ENCODE results near the gene LRMDA. TPM values are rescaled to one million over a fixed set of nuclear protein-coding genes. Genes with fewer than 3 reads are reported as not detected.

The LRMDA gene
- polyA plus RNA-seq, 2 of the 4 experiments (the other 2 are of a cell fraction), result 4.6 to 5.2 TPM

- Histone ChIP-seq H3K4me3 (no peak overlapping the region), H3K4me1 (no peaks in the 10 kb centered on the region), H3K27ac (no peak overlapping the region), H3K4me2 (no peak overlapping the region), H3K9me3 (no peaks in the 10 kb centered on the region)
- no peak for DNase-seq (ENCODE audit: low read depth in 1 of 2, low spot score in 1 of 2)
- ChIA-PET POLR2A (no interaction called here), CTCF (no interaction called here)
- 22% methylated on average over 3 of the region's 3 CpGs for WGBS (ENCODE audit: missing lambda C conversion rate)
- FAIRE-seq, result no peak
- TF ChIP-seq HOXB13 (CRISPR knock-in tag; IDR thresholded peaks at IDR 0.05; ENCODE audit: low read depth), result no peak
- no peak for TF ChIP-seq EHF (CRISPR knock-in tag; IDR thresholded peaks at IDR 0.05)
- TF ChIP-seq, protein P1, sequence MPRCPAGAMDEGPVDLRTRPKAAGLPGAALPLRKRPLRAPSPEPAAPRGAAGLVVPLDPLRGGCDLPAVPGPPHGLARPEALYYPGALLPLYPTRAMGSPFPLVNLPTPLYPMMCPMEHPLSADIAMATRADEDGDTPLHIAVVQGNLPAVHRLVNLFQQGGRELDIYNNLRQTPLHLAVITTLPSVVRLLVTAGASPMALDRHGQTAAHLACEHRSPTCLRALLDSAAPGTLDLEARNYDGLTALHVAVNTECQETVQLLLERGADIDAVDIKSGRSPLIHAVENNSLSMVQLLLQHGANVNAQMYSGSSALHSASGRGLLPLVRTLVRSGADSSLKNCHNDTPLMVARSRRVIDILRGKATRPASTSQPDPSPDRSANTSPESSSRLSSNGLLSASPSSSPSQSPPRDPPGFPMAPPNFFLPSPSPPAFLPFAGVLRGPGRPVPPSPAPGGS (IDR thresholded peaks at IDR 0.05), result no peak
- ATAC-seq, result no peak
These were observed 503.8 kb downstream of the LRMDA start for GRCh38 chr10:75935240-75935639.

DNA sequence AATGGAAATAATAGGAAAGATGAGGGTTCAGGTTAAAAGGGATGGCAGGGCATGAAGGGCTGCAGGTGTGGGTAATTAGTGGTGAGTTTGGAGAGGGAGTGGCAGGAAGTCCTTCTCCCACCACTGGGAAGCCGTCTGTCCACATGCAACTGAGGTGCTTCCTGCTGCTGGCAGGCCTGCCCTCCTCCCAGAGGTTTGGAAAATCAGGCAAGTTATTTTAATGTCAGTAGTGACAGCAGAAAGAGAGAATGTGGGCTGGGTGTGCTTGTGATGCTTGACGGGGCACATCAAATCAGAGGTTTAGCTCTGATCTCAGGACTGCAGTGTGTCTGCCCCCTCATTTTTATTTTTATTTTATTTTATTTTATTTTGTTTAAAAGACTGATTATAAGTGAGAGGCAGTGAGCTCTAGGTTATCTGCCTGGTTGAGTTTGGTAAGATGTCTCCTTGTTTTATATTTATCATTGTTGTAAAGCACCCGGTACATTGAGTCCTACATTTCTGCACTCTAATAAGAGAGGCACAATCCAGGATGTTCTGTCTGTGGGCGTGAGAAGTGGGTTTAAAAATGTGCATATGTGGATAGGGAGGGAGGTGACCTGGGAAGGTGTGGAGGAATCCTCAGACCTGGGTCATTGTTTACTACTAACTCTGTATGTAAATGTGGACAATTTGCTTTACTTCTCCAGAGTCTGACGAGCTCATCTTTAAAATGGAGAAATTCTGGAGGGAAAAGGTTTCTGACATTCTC, 504.4 kb downstream of the LRMDA start:
- DNase-seq (ENCODE audit: low read depth in 1 of 2, low spot score in 1 of 2), result no peak
- no peaks in the 10 kb centered on the region for H3K4me1 ChIP-seq
- no peak overlapping the region for H3K4me2 ChIP-seq
- TF ChIP-seq MYC (IDR thresholded peaks at IDR 0.05; ENCODE audit: borderline replicate concordance, low read length), result no peak
- TF ChIP-seq EHF (CRISPR knock-in tag; IDR thresholded peaks at IDR 0.05), result no peak
- no peak for TF ChIP-seq HDAC2 (IDR thresholded peaks at IDR 0.05)
- no peak for TF ChIP-seq HMGXB4 (CRISPR knock-in tag; IDR thresholded peaks at IDR 0.05; ENCODE audit: borderline replicate concordance)
- no peak for TF ChIP-seq MAX (IDR thresholded peaks at IDR 0.05)
- POLR2A ChIA-PET, result no interaction called here
- no peak for FAIRE-seq
- no peaks in the 10 kb centered on the region for H3K9me3 ChIP-seq
- CTCF ChIA-PET, result interaction anchor here (1.1 kb wide), 1 partner anchor 13 kb away, joined by 3 read pairs; no protein-coding TSS in a partner anchor
- WGBS (ENCODE audit: missing lambda C conversion rate), result 54% methylated on average over 5 of the region's 5 CpGs
- no peak overlapping the region for H3K27ac ChIP-seq
- ATAC-seq, result no peak
- H3K4me3 ChIP-seq, result no peak overlapping the region

DNA sequence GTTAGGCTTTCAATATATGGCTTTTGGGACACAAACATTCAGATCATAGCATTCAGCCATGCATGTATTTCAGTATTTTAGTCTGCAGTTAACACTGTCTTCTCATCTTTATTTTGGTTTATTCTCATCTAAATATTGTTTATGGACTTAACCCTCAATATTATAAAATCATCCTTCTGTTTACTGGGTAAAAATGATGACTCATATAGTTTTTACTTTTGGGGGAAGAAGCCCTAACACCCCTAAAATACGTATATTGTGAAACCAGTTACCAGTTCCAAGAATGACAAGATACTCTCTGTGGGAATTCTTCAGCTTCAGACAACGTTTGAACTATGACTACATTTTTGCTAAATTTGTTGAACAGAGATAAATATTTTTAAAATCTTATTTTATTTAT, 505.4 kb downstream of the LRMDA start:
- Histone ChIP-seq H3K4me2 (no peak overlapping the region), H3K4me1 (no peaks in the 10 kb centered on the region), H3K9me3 (no peaks in the 10 kb centered on the region), H3K27ac (no peak overlapping the region), H3K4me3 (no peak overlapping the region)
- no peak for ATAC-seq
- FAIRE-seq, result no peak
- POLR2A ChIA-PET, result no interaction called here
- DNase-seq (ENCODE audit: low read depth in 1 of 2, low spot score in 1 of 2), result no peak
- TF ChIP-seq CTCF (IDR thresholded peaks at IDR 0.05) (no peak), TFCP2L1 (CRISPR knock-in tag; IDR thresholded peaks at IDR 0.05) (no peak), FOSL2 (IDR thresholded peaks at IDR 0.05) (no peak), FOSL2 (CRISPR knock-in tag; IDR thresholded peaks at IDR 0.05) (peak; percentile 33; the same call in 1 of the 2 replicates), MAFK (IDR thresholded peaks at IDR 0.05; ENCODE audit: partially characterized antibody) (peak; percentile 55), ZFP36 (IDR thresholded peaks at IDR 0.05; ENCODE audit: borderline replicate concordance, partially characterized antibody) (no peak)
- CTCF ChIA-PET, result interaction anchor here (1.1 kb wide), 1 partner anchor 12 kb away, joined by 3 read pairs; no protein-coding TSS in a partner anchor
- 12% methylated on average over 2 of the region's 2 CpGs for WGBS (ENCODE audit: missing lambda C conversion rate)

GRCh38 chr10:75937823-75938222, 506.4 kb downstream of the LRMDA start:
- CTCF ChIA-PET, result interaction anchor here (0.7 kb wide), 1 partner anchor 21 kb away, joined by 3 read pairs; no protein-coding TSS in a partner anchor
- no peak overlapping the region for H3K27ac ChIP-seq
- no peak for FAIRE-seq
- no peaks in the 10 kb centered on the region for H3K4me1 ChIP-seq
- no peak overlapping the region for H3K4me2 ChIP-seq
- 57% methylated on average over 2 of the region's 2 CpGs for WGBS (ENCODE audit: missing lambda C conversion rate)
- ATAC-seq, result no peak
- no peaks in the 10 kb centered on the region for H3K9me3 ChIP-seq
- H3K4me3 ChIP-seq, result no peak overlapping the region
- no peak for DNase-seq (ENCODE audit: low read depth in 1 of 2, low spot score in 1 of 2)
- POLR2A ChIA-PET, result no interaction called here
- TF ChIP-seq FOSB (CRISPR knock-in tag; IDR thresholded peaks at IDR 0.05) (no peak), RNF2 (IDR thresholded peaks at IDR 0.05; ENCODE audit: borderline replicate concordance, low read depth) (no peak), CHD2 (IDR thresholded peaks at IDR 0.05; ENCODE audit: low read length, partially characterized antibody) (no peak), KDM1A (IDR thresholded peaks at IDR 0.05; ENCODE audit: low read depth) (no peak), ZFP36 (IDR thresholded peaks at IDR 0.05; ENCODE audit: borderline replicate concordance, partially characterized antibody) (no peak), TP53 (CRISPR knock-in tag; IDR thresholded peaks at IDR 0.05) (no peak), MAX (IDR thresholded peaks at IDR 0.05) (no peak), ZSCAN20 (CRISPR knock-in tag; IDR thresholded peaks at IDR 0.05) (no peak), BHLHE40 (IDR thresholded peaks at IDR 0.05; ENCODE audit: low read depth, low read length) (no peak), CEBPB (IDR thresholded peaks at IDR 0.05) (no peak), JUNB (IDR thresholded peaks at IDR 0.05) (no peak), KDM5A (IDR thresholded peaks at IDR 0.05) (no peak), NFE2L2 (conservative IDR thresholded peaks at IDR 0.05; ENCODE audit: low read length) (no peak), MAZ (IDR thresholded peaks at IDR 0.05; ENCODE audit: borderline replicate concordance, low read depth, low read length) (no peak), RAD21 (conservative IDR thresholded peaks at IDR 0.05 in 1 of 2, IDR thresholded peaks at IDR 0.05 in 1 of 2) (no peak)

Data from A549 (cell line).